ENCODE data around the gene HOXB6.

The HOXB6 gene

GRCh38 chr17:48642843-48643696 is 38.3 kb upstream of the HOXB6 start:
- H3K27me3 ChIP-seq (ENCODE audit: insufficient read depth, low read length, poor library complexity, severe bottlenecking), result peaks cover 32% of the 10 kb centered on the region
- H3K36me3 ChIP-seq (ENCODE audit: insufficient read depth, low read length), result no peaks in the 10 kb centered on the region
- H3K4me1 ChIP-seq (ENCODE audit: insufficient read depth, low read length, poor library complexity, severe bottlenecking), result peaks cover 72% of the 10 kb centered on the region
- TF ChIP-seq CTCF (conservative IDR thresholded peaks at IDR 0.05; ENCODE audit: low read length) (no peak), EZH2phosphoT487 (IDR thresholded peaks at IDR 0.05; ENCODE audit: borderline replicate concordance) (no peak)
- H3K9ac ChIP-seq (ENCODE audit: low read depth, low read length, poor library complexity, severe bottlenecking), result peak overlapping the region; percentile 98
- no peak overlapping the region for H2AFZ ChIP-seq (ENCODE audit: low read length)
- H3K4me2 ChIP-seq (ENCODE audit: low read depth, low read length, poor library complexity, severe bottlenecking), result peak overlapping the region; percentile 95
- H3K4me3 ChIP-seq (ENCODE audit: low read length, poor library complexity, severe bottlenecking), result peak overlapping the region; percentile 89
- H4K20me1 ChIP-seq (ENCODE audit: insufficient read depth, low read length, poor library complexity, severe bottlenecking), result peaks cover 44% of the 10 kb centered on the region
- H3K79me2 ChIP-seq (ENCODE audit: insufficient read depth, low read length), result peaks cover 100% of the 10 kb centered on the region
- no peaks in the 10 kb centered on the region for H3K9me3 ChIP-seq (ENCODE audit: insufficient read depth, low read depth, low read length)
- H3F3A ChIP-seq (ENCODE audit: low read depth), result no peaks in the 10 kb centered on the region
- H3K9me2 ChIP-seq (replicated peaks; ENCODE audit: low read depth, low read length), result no peaks in the 10 kb centered on the region

GRCh38 chr17:48642059-48642842 is 37.5 kb upstream of the HOXB6 start:
- Histone ChIP-seq H3K9me3 (ENCODE audit: insufficient read depth, low read depth, low read length) (no peaks in the 10 kb centered on the region), H3K36me3 (ENCODE audit: insufficient read depth, low read length) (no peaks in the 10 kb centered on the region), H3K9me2 (replicated peaks; ENCODE audit: low read depth, low read length) (no peaks in the 10 kb centered on the region), H4K20me1 (ENCODE audit: insufficient read depth, low read length, poor library complexity, severe bottlenecking) (peaks cover 49% of the 10 kb centered on the region), H3F3A (ENCODE audit: low read depth) (no peaks in the 10 kb centered on the region), H3K4me3 (ENCODE audit: low read length, poor library complexity, severe bottlenecking) (peak overlapping the region; percentile 89), H3K4me2 (ENCODE audit: low read depth, low read length, poor library complexity, severe bottlenecking) (peak overlapping the region; percentile 95), H3K4me1 (ENCODE audit: insufficient read depth, low read length, poor library complexity, severe bottlenecking) (peaks cover 73% of the 10 kb centered on the region), H3K79me2 (ENCODE audit: insufficient read depth, low read length) (peaks cover 100% of the 10 kb centered on the region), H3K27me3 (ENCODE audit: insufficient read depth, low read length, poor library complexity, severe bottlenecking) (peaks cover 32% of the 10 kb centered on the region), H3K9ac (ENCODE audit: low read depth, low read length, poor library complexity, severe bottlenecking) (peak overlapping the region; percentile 98), H2AFZ (ENCODE audit: low read length) (no peak overlapping the region; the same call in 1 of the 2 replicates)
- TF ChIP-seq EZH2phosphoT487 (IDR thresholded peaks at IDR 0.05; ENCODE audit: borderline replicate concordance) (no peak), CTCF (conservative IDR thresholded peaks at IDR 0.05; ENCODE audit: low read length) (0 out of 2 replicates have a peak, but pooled peaks have one; percentile 12)

- Histone ChIP-seq H3K4me1 (ENCODE audit: insufficient read depth, low read length, poor library complexity, severe bottlenecking) (peaks cover 79% of the 10 kb centered on the region), H3K9me2 (replicated peaks; ENCODE audit: low read depth, low read length) (no peaks in the 10 kb centered on the region), H3K9me3 (ENCODE audit: insufficient read depth, low read depth, low read length) (no peaks in the 10 kb centered on the region), H2AFZ (ENCODE audit: low read length) (no peak overlapping the region), H3K36me3 (ENCODE audit: insufficient read depth, low read length) (no peaks in the 10 kb centered on the region), H3K9ac (ENCODE audit: low read depth, low read length, poor library complexity, severe bottlenecking) (peak overlapping the region; percentile 98), H4K20me1 (ENCODE audit: insufficient read depth, low read length, poor library complexity, severe bottlenecking) (peaks cover 49% of the 10 kb centered on the region), H3K79me2 (ENCODE audit: insufficient read depth, low read length) (peaks cover 100% of the 10 kb centered on the region), H3K4me3 (ENCODE audit: low read length, poor library complexity, severe bottlenecking) (peak overlapping the region; percentile 89), H3F3A (ENCODE audit: low read depth) (no peaks in the 10 kb centered on the region), H3K27me3 (ENCODE audit: insufficient read depth, low read length, poor library complexity, severe bottlenecking) (peaks cover 32% of the 10 kb centered on the region), H3K4me2 (ENCODE audit: low read depth, low read length, poor library complexity, severe bottlenecking) (peak overlapping the region; percentile 95)
- TF ChIP-seq EZH2phosphoT487 (IDR thresholded peaks at IDR 0.05; ENCODE audit: borderline replicate concordance), result no peak
- peak; percentile 53 for TF ChIP-seq CTCF (conservative IDR thresholded peaks at IDR 0.05; ENCODE audit: low read length)
Measured at GRCh38 chr17:48641541-48642058, 36.8 kb upstream of the HOXB6 start.

All from Loucy (cell line).